HCT116 (cell line): ENCODE results near the gene PHACTR1. TPM values are rescaled to one million over a fixed set of nuclear protein-coding genes. Genes with fewer than 3 reads are reported as not detected.

Experiments
- ATAC-seq: fragments of 200-7000 bp; cut with Tn5 transposase; 2 replicates; pipeline ENCODE4 v1.9.1; 2020; ENCODE audit warnings: mild to moderate bottlenecking, moderate library complexity
- BruUV-seq: library from RNA; stranded (reverse); fragments of 400-500 nt; replicated peaks from 2 replicates; lab custom pipeline; 2021; lab: Mats Ljungman, UMichigan
- CTCF ChIA-PET: fragments of 300-600 bp; sonication (Branson Sonifier 250); formaldehyde crosslinking; loops from one replicate; lab custom pipeline; 2021; ENCODE audit warnings: antibody characterized with exemption; lab: Charles Lee
- POLR2A ChIA-PET: fragments of 300-600, 350-600 bp; sonication (Branson Sonifier 250); formaldehyde crosslinking; loops from one replicate; lab custom pipeline; 2021; ENCODE audit warnings: antibody characterized with exemption; lab: Charles Lee
- RAD21 ChIA-PET, 2 experiments: fragments of 300-600 bp; sonication (Branson Sonifier 250); formaldehyde crosslinking; loops; one replicate each; lab custom pipeline; 2023; ENCODE audit warnings: low total read pairs in 2 of 2; ENCODE audit not compliant: uncharacterized antibody in 2 of 2, unreplicated experiment in 2 of 2, low non-redundant PET in 1 of 2; lab: Charles Lee
- DNase-seq: peaks from one replicate; pipeline ENCODE4 v3.0.0-alpha.2; 2010; ENCODE audit warnings: low read depth, low spot score
- H2AFZ ChIP-seq: fragments of 200-600 bp; shearing (Covaris generic), sonication (generic); 2 replicates; pipeline ENCODE4 v1.6.1; 2017; ENCODE audit warnings: low read depth, mixed run types, mixed read lengths, antibody characterized with exemption, low read length; ENCODE audit not compliant: poor library complexity, severe bottlenecking
- H3K27ac ChIP-seq: 2 replicates; pipeline ENCODE4 v1.5.1; 2012; ENCODE audit warnings: low read depth, low read length
- H3K27me3 ChIP-seq: fragments of 200-600 bp; sonication (generic); 2 replicates; pipeline ENCODE4 v1.6.1; 2016; ENCODE audit warnings: mixed run types, low read length, mixed read lengths; ENCODE audit not compliant: insufficient read depth
- H3K36me3 ChIP-seq, 2 experiments: fragments of 200-500 bp in 1 of 2; fragments of 200-600 bp in 1 of 2; sonication (Bioruptor generic) in 1 of 2; sonication (generic) in 1 of 2; 2 replicates each; pipeline versions ENCODE4 v1.5.1 to v1.6.1; 2014 to 2016; ENCODE audit warnings: low read length in 2 of 2, inconsistent platforms in 1 of 2, mixed read lengths in 1 of 2, mixed run types in 1 of 2; ENCODE audit not compliant: insufficient read depth in 2 of 2, control insufficient read depth in 1 of 2
- H3K4me1 ChIP-seq, 2 experiments: fragments of 200-600 bp in 1 of 2; sonication (generic) in 1 of 2; 2 replicates each; pipeline versions ENCODE4 v1.5.1 to v1.6.1; 2012 to 2017; ENCODE audit warnings: low read length in 2 of 2, inconsistent platforms in 1 of 2, mild to moderate bottlenecking in 1 of 2, mixed read lengths in 1 of 2, mixed run types in 1 of 2, moderate library complexity in 1 of 2; ENCODE audit not compliant: insufficient read depth in 2 of 2, control insufficient read depth in 1 of 2
- H3K4me2 ChIP-seq: fragments of 200-600 bp; sonication (generic); 2 replicates; pipeline ENCODE4 v1.6.1; 2017; ENCODE audit warnings: mixed run types, low read length, mixed read lengths
- H3K4me3 ChIP-seq, 2 experiments: fragments of 200-600 bp in 1 of 2; sonication (generic) in 1 of 2; replicated peaks in 1 of 2; 2 replicates each; pipeline ENCODE4 v1.5.1; 2011 to 2016; ENCODE audit warnings: low read length in 2 of 2, control low read depth in 1 of 2, low read depth in 1 of 2, mild to moderate bottlenecking in 1 of 2, mixed read lengths in 1 of 2, mixed run types in 1 of 2
- H3K79me2 ChIP-seq: fragments of 200-600 bp; sonication (generic); 2 replicates; pipeline ENCODE4 v1.6.1; 2017; ENCODE audit warnings: mild to moderate bottlenecking, mixed run types, low read length, moderate library complexity, mixed read lengths; ENCODE audit not compliant: insufficient read depth
- H3K9ac ChIP-seq: fragments of 200-600 bp; sonication (generic); 2 replicates; pipeline ENCODE4 v1.6.1; 2016; ENCODE audit warnings: low read length, mixed read lengths
- H3K9me2 ChIP-seq: fragments of 200-600 bp; sonication (generic), shearing (Covaris generic); 2 replicates; pipeline ENCODE4 v1.6.1; 2017; ENCODE audit warnings: mixed run types, mild to moderate bottlenecking, moderate library complexity; ENCODE audit not compliant: insufficient read depth
- H3K9me3 ChIP-seq, 2 experiments: fragments of 200-500 bp in 1 of 2; fragments of 200-600 bp in 1 of 2; sonication (Bioruptor generic) in 1 of 2; sonication (generic) in 1 of 2; 2 replicates each; pipeline ENCODE4 v1.6.1; 2014 to 2017; ENCODE audit warnings: low read length in 2 of 2, mixed read lengths in 2 of 2, inconsistent platforms in 1 of 2, low read depth in 1 of 2, mild to moderate bottlenecking in 1 of 2, mixed run types in 1 of 2, moderate library complexity in 1 of 2; ENCODE audit not compliant: control insufficient read depth in 1 of 2, insufficient read depth in 1 of 2
- H4K20me1 ChIP-seq: fragments of 200-600 bp; sonication (generic), shearing (Covaris generic); 2 replicates; pipeline ENCODE4 v1.6.1; 2017; ENCODE audit warnings: mixed run types, mild to moderate bottlenecking, moderate library complexity; ENCODE audit not compliant: insufficient read depth
- ATF3 ChIP-seq: IDR thresholded peaks from 2 replicates; pipeline ENCODE4 v1.6.1; 2012
- JUND ChIP-seq: IDR thresholded peaks from 2 replicates; pipeline ENCODE4 v1.6.1; 2012
- POLR2AphosphoS5 ChIP-seq: IDR thresholded peaks from 2 replicates; pipeline ENCODE4 v1.6.1; 2011; ENCODE audit warnings: mild to moderate bottlenecking, low read depth, low read length, moderate library complexity
- RAD21 ChIP-seq: IDR thresholded peaks from 2 replicates; pipeline ENCODE4 v1.6.1; 2012; ENCODE audit warnings: low read depth, mild to moderate bottlenecking
- REST ChIP-seq: IDR thresholded peaks from 2 replicates; pipeline ENCODE4 v1.6.1; 2012; ENCODE audit warnings: low read depth
- SP1 ChIP-seq: IDR thresholded peaks from 2 replicates; pipeline ENCODE4 v1.6.1; 2012; ENCODE audit warnings: low read depth
- YY1 ChIP-seq: IDR thresholded peaks from 2 replicates; pipeline ENCODE4 v1.6.1; 2011; ENCODE audit warnings: low read length, low read depth, moderate library complexity, mild to moderate bottlenecking; ENCODE audit not compliant: insufficient replicate concordance; ENCODE audit errors: extremely low read depth
- ZNF274 ChIP-seq: fragments of 200-500 bp; sonication (Bioruptor generic); IDR thresholded peaks from 2 replicates; pipeline ENCODE4 v1.6.1; 2014; ENCODE audit warnings: mild to moderate bottlenecking, low read depth, low read length, inconsistent platforms
- intact Hi-C: fragments of 100-400 bp; cut with micrococcal nuclease; formaldehyde crosslinking; loops from 2 replicates; pipeline ENCODE4 v1.10.0; 2022
- total RNA-seq: library from RNA; stranded (reverse); gene quantifications from one replicate; pipeline ENCODE4 v1.2.1, GENCODE V29; 2021; ENCODE audit not compliant: unreplicated experiment
- TF ChIP-seq, protein P1 (sequence below): IDR thresholded peaks from 2 replicates; pipeline ENCODE4 v1.6.1; 2012
- TF ChIP-seq, protein P2 (sequence below), 3 experiments: fragments of 200-600 bp in 1 of 3; sonication (generic) in 1 of 3; IDR thresholded peaks in 2 of 3; conservative IDR thresholded peaks in 1 of 3; 2 replicates each; pipeline ENCODE4 v1.5.1; 2012 to 2017; ENCODE audit warnings: low read depth in 2 of 3, low read length in 2 of 3, antibody characterized with exemption in 1 of 3, borderline replicate concordance in 1 of 3, control low read depth in 1 of 3, mild to moderate bottlenecking in 1 of 3, mixed read lengths in 1 of 3, mixed run types in 1 of 3, moderate library complexity in 1 of 3; ENCODE audit not compliant: insufficient read depth in 1 of 3

PHACTR1 gene
- total RNA-seq, 1 experiment from 2014 or later, result 0.17 TPM

DNA sequence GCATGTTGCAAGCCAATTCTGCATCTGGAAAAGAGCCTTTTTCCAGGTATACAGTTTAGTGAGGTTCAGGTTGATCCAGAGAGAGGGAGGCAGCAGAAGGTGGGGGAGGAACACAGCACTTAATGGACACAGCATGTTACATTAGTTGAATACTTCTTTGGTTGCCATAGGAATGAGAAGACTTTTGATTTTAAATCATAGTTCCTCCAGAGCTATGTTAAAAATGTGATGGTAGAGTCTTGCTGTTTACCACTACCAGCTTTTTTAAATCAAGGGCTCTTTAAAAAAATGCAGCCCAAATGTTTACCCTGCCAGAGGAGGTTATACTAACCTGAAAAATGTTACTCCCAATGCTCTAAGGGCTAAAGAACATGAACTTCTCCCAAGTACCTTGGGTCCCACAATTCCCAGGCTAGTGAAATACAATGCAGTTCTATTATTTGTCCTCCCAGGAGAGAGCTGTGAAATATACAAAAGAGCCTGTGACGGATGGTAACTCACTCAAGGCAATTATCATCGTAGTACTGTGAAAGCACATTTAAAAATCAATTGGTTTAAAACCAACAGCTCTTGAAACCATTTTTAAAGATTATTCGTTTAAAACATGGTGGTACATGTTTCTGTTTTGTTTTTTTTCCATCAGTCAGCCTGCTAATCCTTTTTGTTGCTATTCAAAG, 6.9 kb upstream of the PHACTR1 start:
- ATAC-seq (no peak), DNase-seq (no peak)
- BruUV-seq, result no TSS peak
- H3K27ac ChIP-seq, result no peak overlapping the region
- ChIA-PET RAD21 (no interaction called here), POLR2A (no interaction called here), CTCF (no interaction called here)
- intact Hi-C loops, result no loop called here
- no peak overlapping the region for H3K4me2 ChIP-seq
- H3K4me1 ChIP-seq, result no peaks in the 10 kb centered on the region
- H3K79me2 ChIP-seq, result no peaks in the 10 kb centered on the region
- H4K20me1 ChIP-seq, result no peaks in the 10 kb centered on the region
- peaks cover 28% of the 10 kb centered on the region; the same call in 1 of the 2 replicates for H3K27me3 ChIP-seq
- H3K36me3 ChIP-seq, result no peaks in the 10 kb centered on the region
- no peaks in the 10 kb centered on the region for H3K9me2 ChIP-seq
- no peak for TF ChIP-seq YY1
- TF ChIP-seq SP1, result no peak
- no peak for TF ChIP-seq JUND
- TF ChIP-seq ZNF274, result no peak
- TF ChIP-seq, protein P1, sequence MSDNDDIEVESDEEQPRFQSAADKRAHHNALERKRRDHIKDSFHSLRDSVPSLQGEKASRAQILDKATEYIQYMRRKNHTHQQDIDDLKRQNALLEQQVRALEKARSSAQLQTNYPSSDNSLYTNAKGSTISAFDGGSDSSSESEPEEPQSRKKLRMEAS, result no peak
- no peak for TF ChIP-seq POLR2AphosphoS5
- TF ChIP-seq RAD21, result no peak
- TF ChIP-seq, protein P2, sequence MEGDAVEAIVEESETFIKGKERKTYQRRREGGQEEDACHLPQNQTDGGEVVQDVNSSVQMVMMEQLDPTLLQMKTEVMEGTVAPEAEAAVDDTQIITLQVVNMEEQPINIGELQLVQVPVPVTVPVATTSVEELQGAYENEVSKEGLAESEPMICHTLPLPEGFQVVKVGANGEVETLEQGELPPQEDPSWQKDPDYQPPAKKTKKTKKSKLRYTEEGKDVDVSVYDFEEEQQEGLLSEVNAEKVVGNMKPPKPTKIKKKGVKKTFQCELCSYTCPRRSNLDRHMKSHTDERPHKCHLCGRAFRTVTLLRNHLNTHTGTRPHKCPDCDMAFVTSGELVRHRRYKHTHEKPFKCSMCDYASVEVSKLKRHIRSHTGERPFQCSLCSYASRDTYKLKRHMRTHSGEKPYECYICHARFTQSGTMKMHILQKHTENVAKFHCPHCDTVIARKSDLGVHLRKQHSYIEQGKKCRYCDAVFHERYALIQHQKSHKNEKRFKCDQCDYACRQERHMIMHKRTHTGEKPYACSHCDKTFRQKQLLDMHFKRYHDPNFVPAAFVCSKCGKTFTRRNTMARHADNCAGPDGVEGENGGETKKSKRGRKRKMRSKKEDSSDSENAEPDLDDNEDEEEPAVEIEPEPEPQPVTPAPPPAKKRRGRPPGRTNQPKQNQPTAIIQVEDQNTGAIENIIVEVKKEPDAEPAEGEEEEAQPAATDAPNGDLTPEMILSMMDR (IDR thresholded peaks at IDR 0.05 in 2 of 3, conservative IDR thresholded peaks at IDR 0.05 in 1 of 3; ENCODE audit: borderline replicate concordance in 1 of 3, insufficient read depth in 1 of 3, low read depth in 2 of 3, low read length in 2 of 3), result no peak
- TF ChIP-seq ATF3, result no peak
- no peak for TF ChIP-seq REST
- no peak overlapping the region for H3K4me3 ChIP-seq
- no peak overlapping the region for H3K9ac ChIP-seq
- no peak overlapping the region for H2AFZ ChIP-seq
- no peaks in the 10 kb centered on the region for H3K9me3 ChIP-seq
